Measurements from ENCODE around the gene PAIP2B. TPM values are rescaled to one million over a fixed set of nuclear protein-coding genes. Genes with fewer than 3 reads are reported as not detected.

The PAIP2B gene
- polyA plus RNA-seq, 1 of the 3 experiments (the other 2 are of a cell fraction): 0.20 TPM

GRCh38 chr2:71261534-71261933, 34.6 kb upstream of the PAIP2B start:
- H2AFZ ChIP-seq (ENCODE audit: low read depth): no peak overlapping the region

More at GRCh38 chr2:71261534-71261933, 34.6 kb upstream of the PAIP2B start:
- Histone ChIP-seq H3K79me2 (ENCODE audit: insufficient read depth) (no peaks in the 10 kb centered on the region), H3K36me3 (replicated peaks in 1 of 2; ENCODE audit: control insufficient read depth in 1 of 2, insufficient read depth in 2 of 2, low read length in 1 of 2) (no peaks in the 10 kb centered on the region), H3K9ac (no peak overlapping the region), H3K4me2 (no peak overlapping the region), H3K9me3 (no peaks in the 10 kb centered on the region), H3F3A (replicated peaks; ENCODE audit: insufficient read depth) (no peaks in the 10 kb centered on the region), H3K4me1 (ENCODE audit: control insufficient read depth in 1 of 2, insufficient read depth in 2 of 2, low read depth in 1 of 2, low read length in 1 of 2) (no peaks in the 10 kb centered on the region), H3K9me2 (no peaks in the 10 kb centered on the region), H3K27ac (ENCODE audit: low read depth in 2 of 2, low read length in 1 of 2) (no peak overlapping the region), H3K27me3 (ENCODE audit: insufficient read depth) (no peaks in the 10 kb centered on the region; the same call in 1 of the 2 replicates), H3K4me3 (ENCODE audit: low read depth in 2 of 2, low read length in 1 of 2) (no peak overlapping the region), H4K20me1 (ENCODE audit: insufficient read depth) (no peaks in the 10 kb centered on the region)
- ChIA-PET CTCF (interaction anchor here (1.2 kb wide), 1 partner anchor 34 kb away, joined by 3 read pairs; the partner anchor contains the start of gene PAIP2B), POLR2A (no interaction called here)
- TF ChIP-seq, protein P1, sequence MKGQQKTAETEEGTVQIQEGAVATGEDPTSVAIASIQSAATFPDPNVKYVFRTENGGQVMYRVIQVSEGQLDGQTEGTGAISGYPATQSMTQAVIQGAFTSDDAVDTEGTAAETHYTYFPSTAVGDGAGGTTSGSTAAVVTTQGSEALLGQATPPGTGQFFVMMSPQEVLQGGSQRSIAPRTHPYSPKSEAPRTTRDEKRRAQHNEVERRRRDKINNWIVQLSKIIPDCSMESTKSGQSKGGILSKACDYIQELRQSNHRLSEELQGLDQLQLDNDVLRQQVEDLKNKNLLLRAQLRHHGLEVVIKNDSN (IDR thresholded peaks at IDR 0.05; ENCODE audit: borderline replicate concordance, low read depth): no peak
- TF ChIP-seq FOSL2 (IDR thresholded peaks at IDR 0.05; ENCODE audit: borderline replicate concordance, low read depth): no peak
- no peak for TF ChIP-seq TAF1 (IDR thresholded peaks at IDR 0.05; ENCODE audit: borderline replicate concordance, low read depth, low read length)
- TF ChIP-seq REST (IDR thresholded peaks at IDR 0.05; ENCODE audit: low read depth, low read length): no peak
- TF ChIP-seq TEAD4 (IDR thresholded peaks at IDR 0.05; ENCODE audit: borderline replicate concordance, insufficient read depth): no peak
- TF ChIP-seq JUND (IDR thresholded peaks at IDR 0.05): no peak
- no peak for TF ChIP-seq RAD21 (IDR thresholded peaks at IDR 0.05; ENCODE audit: low read length)
- TF ChIP-seq CHD2 (IDR thresholded peaks at IDR 0.05; ENCODE audit: low read length, partially characterized antibody): no peak
- no peak for TF ChIP-seq NRF1 (IDR thresholded peaks at IDR 0.05; ENCODE audit: low read depth, low read length)
- TF ChIP-seq POLR2AphosphoS5 (IDR thresholded peaks at IDR 0.05; ENCODE audit: low read depth, low read length): no peak
- TF ChIP-seq, protein P2, sequence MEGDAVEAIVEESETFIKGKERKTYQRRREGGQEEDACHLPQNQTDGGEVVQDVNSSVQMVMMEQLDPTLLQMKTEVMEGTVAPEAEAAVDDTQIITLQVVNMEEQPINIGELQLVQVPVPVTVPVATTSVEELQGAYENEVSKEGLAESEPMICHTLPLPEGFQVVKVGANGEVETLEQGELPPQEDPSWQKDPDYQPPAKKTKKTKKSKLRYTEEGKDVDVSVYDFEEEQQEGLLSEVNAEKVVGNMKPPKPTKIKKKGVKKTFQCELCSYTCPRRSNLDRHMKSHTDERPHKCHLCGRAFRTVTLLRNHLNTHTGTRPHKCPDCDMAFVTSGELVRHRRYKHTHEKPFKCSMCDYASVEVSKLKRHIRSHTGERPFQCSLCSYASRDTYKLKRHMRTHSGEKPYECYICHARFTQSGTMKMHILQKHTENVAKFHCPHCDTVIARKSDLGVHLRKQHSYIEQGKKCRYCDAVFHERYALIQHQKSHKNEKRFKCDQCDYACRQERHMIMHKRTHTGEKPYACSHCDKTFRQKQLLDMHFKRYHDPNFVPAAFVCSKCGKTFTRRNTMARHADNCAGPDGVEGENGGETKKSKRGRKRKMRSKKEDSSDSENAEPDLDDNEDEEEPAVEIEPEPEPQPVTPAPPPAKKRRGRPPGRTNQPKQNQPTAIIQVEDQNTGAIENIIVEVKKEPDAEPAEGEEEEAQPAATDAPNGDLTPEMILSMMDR (IDR thresholded peaks at IDR 0.05): no peak
- no peak for TF ChIP-seq FOXJ3 (CRISPR knock-in tag; IDR thresholded peaks at IDR 0.05)
- TF ChIP-seq ZBTB33 (IDR thresholded peaks at IDR 0.05; ENCODE audit: borderline replicate concordance, low read depth): no peak
- no peak for TF ChIP-seq RXRA (IDR thresholded peaks at IDR 0.05; ENCODE audit: borderline replicate concordance, low read depth)
- DNase-seq: no peak
